Glomerular endothelial cell (primary cell): Measurements from ENCODE around the gene RHD. TPM values are rescaled to one million over a fixed set of nuclear protein-coding genes. Genes with fewer than 3 reads are reported as not detected.
"Not testable (repeated sequence)": the region's sequence is repeated elsewhere in the genome, so short reads cannot be mapped to it uniquely, and the experiment has no call there.

Experiments used
- DNase-seq: peaks from one replicate; pipeline ENCODE4 v3.0.0-alpha.2; 2011; ENCODE audit warnings: low read depth, low spot score; ENCODE audit errors: extremely low read depth
- total RNA-seq: library from RNA; depleted of rRNA; stranded (reverse); fragments of >200 nt; gene quantifications from 2 replicates; pipeline ENCODE4 v1.2.3, GENCODE V29; 2015

Gene RHD
- total RNA-seq, 1 donor from 2014 or later = not detected

GRCh38 chr1:25302330-25302729, 30.0 kb downstream of the RHD start:
- not testable (repeated sequence) for DNase-seq

GRCh38 chr1:25304936-25305335, 32.6 kb downstream of the RHD start:
- DNase-seq = not testable (repeated sequence)

GRCh38 chr1:25308168-25308567, 35.9 kb downstream of the RHD start:
- DNase-seq = not testable (repeated sequence)

- not testable (repeated sequence) for DNase-seq
Measured at GRCh38 chr1:25309085-25309484, 36.8 kb downstream of the RHD start.

GRCh38 chr1:25309486-25309885, 37.2 kb downstream of the RHD start:
- not testable (repeated sequence) for DNase-seq

- not testable (repeated sequence) for DNase-seq
Measured at GRCh38 chr1:25312806-25313470, 40.6 kb downstream of the RHD start.

GRCh38 chr1:25320314-25320938, 48.1 kb downstream of the RHD start:
- DNase-seq = not testable (repeated sequence)

GRCh38 chr1:25322127-25322526, 49.8 kb downstream of the RHD start:
- not testable (repeated sequence) for DNase-seq

GRCh38 chr1:25324407-25324806, 52.1 kb downstream of the RHD start:
- not testable (repeated sequence) for DNase-seq

GRCh38 chr1:25327864-25328790, 55.8 kb downstream of the RHD start:
- not testable (repeated sequence) for DNase-seq

GRCh38 chr1:25328791-25329185, 56.5 kb downstream of the RHD start:
- DNase-seq = not testable (repeated sequence)

GRCh38 chr1:25329336-25329735, 57.0 kb downstream of the RHD start:
- DNase-seq = not testable (repeated sequence)

GRCh38 chr1:25329950-25330349, 57.6 kb downstream of the RHD start:
- not testable (repeated sequence) for DNase-seq

- DNase-seq = not testable (repeated sequence)
Measured at GRCh38 chr1:25336922-25337354, 64.6 kb downstream of the RHD start.

GRCh38 chr1:25337483-25338187, 65.3 kb downstream of the RHD start:
- not testable (repeated sequence) for DNase-seq

- no peak for DNase-seq
Measured at GRCh38 chr1:25338188-25338981, 66.1 kb downstream of the RHD start, which contains the start of gene TMEM50A. Gene TMEM50A (plus strand): TSS chr1:25338334. CDS start chr1:25340487, 2,153 bp downstream.

GRCh38 chr1:25338986-25339385, 66.7 kb downstream of the RHD start:
- DNase-seq = no peak

- DNase-seq = no peak
Measured at GRCh38 chr1:25341746-25342145, 69.4 kb downstream of the RHD start.

GRCh38 chr1:25342846-25343245, 70.5 kb downstream of the RHD start:
- DNase-seq = no peak

- no peak for DNase-seq
Measured at GRCh38 chr1:25343872-25344271, 71.6 kb downstream of the RHD start.
